Measurements from ENCODE around the gene ACCSL.

ACCSL gene

GRCh38 chr11:44058275-44058674 is 10.5 kb downstream of the ACCSL start:
- no peak for DNase-seq (ENCODE audit: low spot score)

DNA sequence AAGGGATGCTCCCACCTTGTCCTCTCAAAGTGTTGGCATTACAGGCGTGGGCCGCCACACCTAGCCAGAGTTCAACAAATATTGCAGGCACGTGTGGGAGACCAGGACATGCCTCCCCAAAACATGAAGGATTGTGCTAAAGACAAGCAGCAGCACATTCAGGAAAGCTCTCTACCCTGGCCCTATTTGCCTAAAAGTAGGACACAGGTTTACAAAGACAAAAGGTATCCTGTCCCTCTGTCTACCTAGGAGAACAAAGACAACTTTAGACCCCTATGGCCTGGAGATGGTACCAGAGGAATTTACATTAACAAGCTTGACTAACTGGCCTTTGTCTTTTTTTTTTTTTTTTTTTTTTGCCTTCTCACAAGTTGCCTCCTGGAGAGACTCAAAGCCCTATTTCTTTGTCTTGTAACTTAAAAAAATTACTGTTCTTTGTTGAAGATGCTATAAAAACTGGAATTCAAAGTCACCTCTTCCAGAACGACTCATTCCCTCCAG is 17.4 kb downstream of the ACCSL start:
- no peak for DNase-seq (ENCODE audit: low spot score)

DNA sequence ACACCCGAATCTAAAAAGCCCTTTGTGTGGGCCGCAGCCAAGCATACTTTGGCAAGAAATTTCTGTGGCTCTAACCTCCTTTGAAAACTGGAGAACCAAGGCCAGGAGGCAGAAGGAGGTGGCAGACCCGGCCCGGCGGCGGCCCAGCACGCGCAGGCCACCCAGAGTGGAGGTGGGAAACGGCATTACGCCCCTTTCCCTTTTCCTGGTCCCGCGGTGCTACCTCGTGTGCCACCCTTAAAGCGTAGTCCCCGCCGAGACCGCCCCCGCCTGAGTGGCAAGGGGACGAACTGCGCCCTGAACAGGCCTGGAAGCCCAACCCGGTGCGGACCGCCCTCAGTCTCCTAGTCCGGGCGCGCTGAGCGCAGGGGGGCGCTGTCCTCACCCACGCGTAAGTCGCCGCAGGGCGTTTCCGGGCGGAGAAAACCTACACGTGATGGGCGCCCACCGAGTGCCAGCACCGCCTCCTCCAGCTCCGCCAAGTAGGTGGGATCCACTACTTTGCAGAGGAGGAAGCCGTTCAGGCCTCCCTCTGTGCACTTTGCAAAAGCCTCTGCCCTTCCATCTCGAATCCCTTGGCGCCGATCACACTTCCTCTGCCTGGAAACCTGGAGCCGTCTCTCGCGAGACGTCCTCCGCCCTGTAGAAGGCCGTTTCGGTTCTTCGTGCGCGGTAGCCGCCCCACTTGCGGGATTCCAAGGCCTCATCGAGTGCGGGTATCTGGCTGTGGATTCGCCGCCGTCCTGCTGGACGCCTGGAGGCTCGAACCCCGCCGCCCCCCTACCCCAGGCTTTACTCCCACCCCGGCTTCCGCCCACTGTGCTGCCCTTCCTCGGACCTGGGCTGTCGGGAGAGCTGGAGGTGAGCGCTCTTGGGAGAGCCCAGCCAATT is 18.3 kb downstream of the ACCSL start, which contains the start of gene ACCS:
ACCS (plus strand) TSS at position 430 of the 891 bp plus-strand sequence. CDS start 1,358 bp downstream, outside the sequence.
- peak; percentile 93 for DNase-seq (ENCODE audit: low spot score)

- DNase-seq (ENCODE audit: low spot score) = peak; percentile 8
These were observed 19.0 kb downstream of the ACCSL start for GRCh38 chr11:44066732-44067141.

DNA sequence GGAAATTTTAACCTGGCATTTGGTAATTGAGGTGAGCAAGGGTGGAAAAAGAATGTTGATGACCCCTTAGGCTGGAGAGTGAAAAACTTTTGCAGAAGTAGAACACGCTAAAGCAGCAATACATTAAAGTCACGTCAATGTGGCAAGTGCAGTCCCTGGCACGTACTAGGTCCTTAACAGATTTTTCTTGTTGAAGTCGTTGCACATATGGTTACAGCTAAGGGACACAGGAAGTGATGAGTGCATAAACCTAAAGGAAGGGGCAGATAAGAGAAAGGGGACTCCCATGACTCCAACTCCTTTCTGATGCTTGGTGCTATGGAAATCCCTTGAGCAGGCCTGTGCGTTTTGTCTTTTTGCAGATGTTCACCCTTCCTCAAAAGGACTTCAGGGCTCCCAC is 19.5 kb downstream of the ACCSL start:
- DNase-seq (ENCODE audit: low spot score) = no peak

- DNase-seq (ENCODE audit: low spot score) = no peak
These were observed 20.4 kb downstream of the ACCSL start for GRCh38 chr11:44068180-44068579.

- no peak for DNase-seq (ENCODE audit: low spot score)
These were observed 23.4 kb downstream of the ACCSL start for GRCh38 chr11:44071157-44071556.

- no peak for DNase-seq (ENCODE audit: low spot score)
These were observed 25.2 kb downstream of the ACCSL start for GRCh38 chr11:44072757-44073658.

- no peak for DNase-seq (ENCODE audit: low spot score)
These were observed 31.0 kb downstream of the ACCSL start for GRCh38 chr11:44078794-44079193.

GRCh38 chr11:44079376-44079775 is 31.6 kb downstream of the ACCSL start:
- no peak for DNase-seq (ENCODE audit: low spot score)

DNA sequence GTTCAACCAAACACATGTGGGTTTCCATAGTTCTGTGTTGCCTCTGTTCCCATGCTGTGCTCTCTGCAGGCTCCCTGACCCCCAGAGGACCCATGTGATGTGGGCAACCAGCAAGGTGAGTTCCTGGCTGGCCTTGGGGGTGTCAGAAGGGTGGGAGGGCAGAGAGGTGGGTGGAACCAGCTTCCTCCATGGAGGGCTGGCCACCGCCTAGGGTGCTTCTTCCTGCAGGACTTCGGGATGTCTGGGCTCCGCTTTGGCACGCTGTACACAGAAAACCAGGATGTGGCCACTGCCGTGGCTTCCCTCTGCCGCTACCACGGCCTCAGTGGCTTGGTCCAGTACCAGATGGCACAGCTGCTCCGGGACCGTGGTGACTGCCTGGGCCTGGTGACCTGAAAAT is 33.2 kb downstream of the ACCSL start:
- DNase-seq (ENCODE audit: low spot score) = no peak

DNA sequence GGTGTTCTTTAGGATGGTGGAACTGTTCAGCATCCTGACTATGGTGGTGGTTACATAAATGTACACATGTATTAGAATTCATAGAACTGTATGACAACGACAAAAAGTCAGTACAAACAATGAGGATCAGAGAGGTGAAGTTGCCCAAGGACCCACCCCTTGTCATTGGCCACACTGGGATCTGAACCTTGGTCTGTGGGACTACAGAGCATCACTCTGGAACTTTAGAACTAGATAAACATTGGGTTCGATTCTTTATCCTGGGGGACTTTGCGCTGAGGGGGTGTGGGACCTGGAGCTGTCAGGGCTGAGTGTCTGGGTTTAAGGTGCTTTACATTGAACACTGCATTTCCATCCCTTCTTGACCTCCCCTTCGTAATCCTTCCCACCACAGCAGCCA is 34.9 kb downstream of the ACCSL start:
- no peak for DNase-seq (ENCODE audit: low spot score)

DNA sequence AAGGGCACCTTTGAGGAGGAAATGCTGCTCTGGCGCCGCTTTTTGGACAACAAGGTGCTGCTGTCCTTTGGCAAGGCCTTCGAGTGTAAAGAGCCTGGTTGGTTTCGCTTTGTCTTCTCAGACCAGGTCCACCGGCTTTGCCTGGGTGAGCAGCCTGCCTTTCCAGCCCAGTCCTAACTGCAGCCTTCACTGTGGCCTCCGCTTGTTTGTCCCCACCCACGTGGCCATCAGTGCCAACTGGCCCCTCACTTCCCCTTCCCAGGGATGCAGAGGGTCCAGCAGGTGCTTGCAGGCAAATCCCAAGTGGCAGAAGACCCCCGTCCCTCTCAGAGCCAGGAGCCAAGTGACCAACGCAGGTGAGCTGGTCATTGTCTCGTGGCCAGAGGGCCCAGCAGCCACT is 35.7 kb downstream of the ACCSL start:
- DNase-seq (ENCODE audit: low spot score) = no peak

DNA sequence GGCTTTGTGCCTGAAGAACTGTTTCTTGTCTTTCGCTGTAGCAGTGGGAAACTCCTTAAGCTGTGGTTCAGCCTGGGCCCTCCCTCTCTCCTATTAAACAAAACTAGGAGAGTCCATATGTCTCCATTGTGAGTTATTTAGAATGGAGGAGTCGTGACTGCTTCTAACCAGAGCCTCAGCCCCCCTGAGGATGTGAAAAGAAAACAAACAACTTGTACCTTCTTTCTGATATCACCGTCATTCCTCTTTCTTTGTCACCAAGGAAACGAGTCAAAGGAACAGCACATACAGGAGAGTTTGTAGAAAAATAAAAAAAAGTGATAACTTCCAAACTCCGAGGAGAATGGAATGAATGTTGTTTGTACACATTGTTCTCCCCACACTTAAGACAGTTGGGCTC is 36.1 kb downstream of the ACCSL start:
- DNase-seq (ENCODE audit: low spot score) = no peak

DNA sequence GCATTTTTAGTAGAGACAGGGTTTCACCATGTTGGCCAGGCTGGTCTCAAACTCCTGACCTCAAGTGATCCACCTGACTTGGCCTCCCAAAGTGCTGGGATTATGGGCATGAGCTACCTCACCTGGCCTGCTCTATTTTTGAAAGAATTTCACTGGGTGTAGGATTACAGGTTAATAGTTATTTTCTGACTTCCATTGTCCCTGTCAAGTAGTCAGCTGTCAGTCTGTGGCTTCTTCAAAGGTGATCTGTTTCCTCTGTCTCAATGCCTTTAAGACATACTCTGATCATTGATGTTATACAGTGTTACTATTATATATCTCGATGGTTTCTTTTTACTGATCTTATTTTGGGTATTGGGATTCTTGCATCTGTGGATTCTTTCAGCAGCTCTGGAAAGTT is 37.5 kb downstream of the ACCSL start:
- no peak for DNase-seq (ENCODE audit: low spot score)

- no peak for DNase-seq (ENCODE audit: low spot score)
These were observed 40.6 kb downstream of the ACCSL start for GRCh38 chr11:44088377-44088776.

DNA sequence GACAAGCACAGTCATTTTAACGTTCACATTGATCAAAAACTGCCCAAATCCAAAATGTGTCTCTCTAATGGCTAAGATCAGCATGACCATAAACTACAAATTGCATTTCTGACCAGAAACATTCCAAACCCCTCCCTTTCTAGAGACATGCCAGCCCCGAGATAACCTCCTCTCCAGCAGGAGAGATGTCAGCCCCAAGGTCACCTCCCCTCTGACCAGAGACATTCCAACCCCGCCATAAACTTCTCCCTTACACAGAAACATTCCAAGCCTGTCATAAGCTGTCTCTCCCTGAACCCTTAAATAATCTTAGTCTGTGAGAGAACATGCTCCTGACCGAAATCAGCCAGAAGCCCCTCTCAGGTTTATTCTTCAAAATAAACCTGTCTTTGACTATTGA is 41.1 kb downstream of the ACCSL start:
- DNase-seq (ENCODE audit: low spot score) = no peak

DNA sequence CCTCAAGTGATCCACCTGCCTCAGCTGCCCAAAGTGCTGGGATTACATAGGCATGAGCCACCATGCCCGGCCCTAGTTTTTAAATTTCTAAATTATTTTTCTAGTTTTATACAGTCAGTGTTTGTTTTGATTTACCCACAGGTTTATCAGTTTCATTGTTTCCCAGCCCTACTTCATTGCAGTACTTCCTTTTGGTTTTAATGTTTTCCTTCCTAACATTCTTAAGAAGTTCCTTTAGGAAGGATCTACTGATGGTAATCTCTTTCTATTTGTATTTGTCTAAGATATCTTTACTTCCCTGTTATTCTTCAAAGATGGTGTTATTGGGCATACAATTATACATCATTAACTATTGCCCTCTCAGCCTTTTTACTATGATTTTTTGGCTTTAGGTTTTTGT is 42.8 kb downstream of the ACCSL start:
- no peak for DNase-seq (ENCODE audit: low spot score)

DNA sequence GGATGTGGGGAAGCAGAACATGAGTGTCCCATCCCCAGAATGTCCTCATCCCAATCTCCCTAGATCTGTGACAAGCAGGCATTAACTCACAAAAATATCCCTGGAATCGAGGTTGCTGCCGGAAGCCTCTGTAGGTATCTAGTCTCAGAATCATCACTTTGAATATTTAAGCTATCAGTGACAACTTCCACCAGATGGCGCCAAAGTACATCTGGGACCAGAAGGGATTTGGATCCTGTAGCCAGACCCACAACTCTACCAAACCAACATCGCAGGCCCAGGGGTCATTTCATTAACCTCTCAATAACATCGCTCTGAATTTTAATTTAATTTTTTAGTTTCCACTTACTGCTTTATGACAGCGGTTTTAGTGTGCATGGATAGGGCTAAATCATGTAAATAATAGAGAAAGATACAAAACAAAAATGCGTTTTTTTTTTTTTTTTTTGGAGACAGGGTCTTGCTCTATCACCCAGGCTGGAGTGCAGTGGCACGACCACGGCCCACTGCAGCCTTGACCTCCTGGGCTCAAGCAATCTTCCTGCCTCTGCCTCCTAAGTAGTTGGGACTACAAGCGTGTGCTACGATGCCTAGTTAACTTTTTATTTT is 46.6 kb downstream of the ACCSL start:
- DNase-seq (ENCODE audit: low spot score) = peak; percentile 94

- DNase-seq (ENCODE audit: low spot score) = peak; percentile 91
These were observed 48.0 kb downstream of the ACCSL start, which contains the start of gene EXT2 for GRCh38 chr11:44095506-44096359. TSS of gene EXT2 (plus strand) at chr11:44095678. CDS start at chr11:44107713, 12,035 bp downstream.

Measured in Ammon's horn (tissue), 1 donor.